ENCODE measurements around the gene TUBG2.

The TUBG2 gene

GRCh38 chr17:42700586-42701289 is 41.7 kb downstream of the TUBG2 start:
- FAIRE-seq: no peak

- no peak for FAIRE-seq
Observed at GRCh38 chr17:42702446-42702845, 43.4 kb downstream of the TUBG2 start.

- no peak for FAIRE-seq
Observed at GRCh38 chr17:42704490-42704836, 45.4 kb downstream of the TUBG2 start.

GRCh38 chr17:42704837-42705494 is 45.9 kb downstream of the TUBG2 start:
- no peak for FAIRE-seq

- no peak for FAIRE-seq
Observed at GRCh38 chr17:42706732-42707131, 47.6 kb downstream of the TUBG2 start.

GRCh38 chr17:42708588-42708987 is 49.5 kb downstream of the TUBG2 start:
- FAIRE-seq: no peak

GRCh38 chr17:42709561-42709960 is 50.5 kb downstream of the TUBG2 start:
- FAIRE-seq: no peak

All from A204.1 (cell line).